H1 (cell line): ENCODE results near the gene RHBDF2. TPM values are rescaled to one million over a fixed set of nuclear protein-coding genes. Genes with fewer than 3 reads are reported as not detected.
A peak's percentile ranks its signal among the peaks of the same experiment; 100 is the strongest.

ENCODE experiments used
- CTCF ChIA-PET: fragments of 300-600 bp; sonication (Branson Sonifier 250); formaldehyde crosslinking; loops from one replicate; lab custom pipeline; 2021; ENCODE audit not compliant: partially characterized antibody; lab: Charles Lee
- POLR2A ChIA-PET: fragments of 300-600 bp; sonication (Branson Sonifier 250); formaldehyde crosslinking; loops from one replicate; lab custom pipeline; 2021; ENCODE audit warnings: inconsistent platforms; ENCODE audit not compliant: partially characterized antibody; lab: Charles Lee
- DNase-seq, 2 experiments: peaks; one replicate each; pipeline versions ENCODE4 v3.0.0 to v3.0.0-alpha.2; 2010 to 2022; ENCODE audit warnings: low spot score in 2 of 2, low read depth in 1 of 2, mixed read lengths in 1 of 2
- FAIRE-seq: peaks from 2 replicates; lab custom pipeline; 2011; peaks lifted over from hg19 to GRCh38; lab: Jason Lieb, UNC
- H2AFZ ChIP-seq: 2 replicates; pipeline ENCODE4 v1.8.1; 2012; ENCODE audit warnings: low read length, inconsistent platforms
- H2AK5ac ChIP-seq: 2 replicates; pipeline ENCODE4 v1.6.1; 2013; ENCODE audit warnings: low read depth, low read length
- H2BK120ac ChIP-seq: replicated peaks from 2 replicates; pipeline ENCODE3; 2013; ENCODE audit warnings: low read depth, low read length, inconsistent platforms
- H2BK12ac ChIP-seq: 2 replicates; pipeline ENCODE4 v1.6.1; 2013; ENCODE audit warnings: low read depth, low read length
- H2BK15ac ChIP-seq: 2 replicates; pipeline ENCODE4 v1.6.1; 2013; ENCODE audit warnings: low read length
- H2BK20ac ChIP-seq: 2 replicates; pipeline ENCODE4 v1.6.1; 2013; ENCODE audit warnings: low read length
- H2BK5ac ChIP-seq: 2 replicates; pipeline ENCODE4 v1.6.1; 2013; ENCODE audit warnings: low read depth, low read length
- H3K14ac ChIP-seq: 2 replicates; pipeline ENCODE4 v1.6.1; 2013; ENCODE audit warnings: inconsistent platforms; ENCODE audit not compliant: insufficient read length
- H3K18ac ChIP-seq: 2 replicates; pipeline ENCODE4 v1.6.1; 2013; ENCODE audit warnings: low read length; ENCODE audit errors: extremely low read depth
- H3K23ac ChIP-seq: 2 replicates; pipeline ENCODE4 v1.6.1; 2013; ENCODE audit warnings: inconsistent platforms; ENCODE audit not compliant: insufficient read length
- H3K23me2 ChIP-seq: 2 replicates; pipeline ENCODE4 v1.6.1; 2013; ENCODE audit warnings: low read depth, low read length
- H3K27ac ChIP-seq: 2 replicates; pipeline ENCODE4 v1.6.1; 2011; ENCODE audit warnings: low read depth, low read length, inconsistent platforms
- H3K27me3 ChIP-seq, 4 experiments: replicated peaks in 1 of 4; 1 replicate in 1 of 4; 2 replicates in 3 of 4; pipeline versions ENCODE4 v1.6.1 to v1.8.1; 2011 to 2013; ENCODE audit warnings: low read length in 3 of 4, mild to moderate bottlenecking in 3 of 4, inconsistent platforms in 2 of 4, mixed read lengths in 2 of 4, moderate library complexity in 1 of 4; ENCODE audit not compliant: control insufficient read depth in 3 of 4, insufficient read depth in 3 of 4; ENCODE audit errors: extremely low read depth in 1 of 4
- H3K36me3 ChIP-seq, 4 experiments: 2 replicates each; pipeline versions ENCODE4 v1.6.1 to v1.8.1; 2011 to 2013; ENCODE audit warnings: mild to moderate bottlenecking in 4 of 4, low read length in 3 of 4, moderate library complexity in 2 of 4, control low read depth in 1 of 4, inconsistent platforms in 1 of 4; ENCODE audit not compliant: insufficient read depth in 4 of 4, control insufficient read depth in 2 of 4
- H3K4ac ChIP-seq: replicated peaks from 2 replicates; pipeline ENCODE3; 2013; ENCODE audit warnings: low read length, low read depth, mixed read lengths, inconsistent platforms; ENCODE audit not compliant: insufficient read length
- H3K4me1 ChIP-seq, 4 experiments: replicated peaks in 1 of 4; 1 replicate in 1 of 4; 2 replicates in 3 of 4; pipeline versions ENCODE4 v1.6.1 to v1.8.1; 2011 to 2013; ENCODE audit warnings: low read length in 3 of 4, inconsistent platforms in 2 of 4, mixed read lengths in 1 of 4; ENCODE audit not compliant: insufficient read depth in 4 of 4, control insufficient read depth in 3 of 4
- H3K4me2 ChIP-seq, 2 experiments: 2 replicates each; pipeline versions ENCODE4 v1.6.1 to v1.8.1; 2011 to 2013; ENCODE audit warnings: low read depth in 2 of 2, low read length in 2 of 2, control low read depth in 1 of 2, inconsistent platforms in 1 of 2, mild to moderate bottlenecking in 1 of 2; ENCODE audit not compliant: insufficient read depth in 1 of 2
- H3K4me3 ChIP-seq, 4 experiments: fragments of 200-600, 300-600 bp in 1 of 4; sonication (generic), shearing (Covaris generic), sonication (Bioruptor Twin) in 1 of 4; 2 replicates each; pipeline versions ENCODE4 v1.5.1 to v1.8.1; 2011 to 2016; ENCODE audit warnings: low read length in 4 of 4, low read depth in 3 of 4, control low read depth in 2 of 4, inconsistent platforms in 2 of 4, mild to moderate bottlenecking in 2 of 4, mixed read lengths in 1 of 4, moderate library complexity in 1 of 4; ENCODE audit not compliant: insufficient read depth in 2 of 4; ENCODE audit errors: extremely low read depth in 1 of 4
- H3K56ac ChIP-seq: replicated peaks from 2 replicates; pipeline ENCODE3; 2013; ENCODE audit warnings: low read depth, mild to moderate bottlenecking, mixed read lengths, low read length, inconsistent platforms; ENCODE audit not compliant: insufficient read length
- H3K79me1 ChIP-seq: 2 replicates; pipeline ENCODE4 v1.6.1; 2013; ENCODE audit warnings: low read depth, low read length, control low read depth
- H3K79me2 ChIP-seq, 2 experiments: 2 replicates each; pipeline versions ENCODE4 v1.6.1 to v1.8.1; 2012 to 2013; ENCODE audit warnings: low read length in 2 of 2, mild to moderate bottlenecking in 2 of 2, inconsistent platforms in 1 of 2; ENCODE audit not compliant: insufficient read depth in 2 of 2, control insufficient read depth in 1 of 2
- H3K9ac ChIP-seq, 4 experiments: replicated peaks in 1 of 4; 1 replicate in 1 of 4; 2 replicates in 3 of 4; pipeline versions ENCODE4 v1.6.1 to v1.8.1; 2011 to 2013; ENCODE audit warnings: low read depth in 3 of 4, low read length in 3 of 4, control low read depth in 2 of 4, mild to moderate bottlenecking in 2 of 4, moderate library complexity in 2 of 4, inconsistent platforms in 1 of 4; ENCODE audit errors: extremely low read depth in 1 of 4
- H3K9me3 ChIP-seq, 2 experiments: 2 replicates each; pipeline versions ENCODE4 v1.6.1 to v1.8.1; 2012 to 2013; ENCODE audit warnings: mild to moderate bottlenecking in 2 of 2, moderate library complexity in 2 of 2, control low read depth in 1 of 2, inconsistent platforms in 1 of 2, low read depth in 1 of 2, low read length in 1 of 2, mixed read lengths in 1 of 2; ENCODE audit not compliant: insufficient read depth in 2 of 2
- H4K20me1 ChIP-seq, 2 experiments: replicated peaks in 1 of 2; 2 replicates each; pipeline versions ENCODE3 to v1.8.1; 2011 to 2013; ENCODE audit warnings: inconsistent platforms in 2 of 2, low read length in 2 of 2, mild to moderate bottlenecking in 1 of 2; ENCODE audit not compliant: insufficient read depth in 2 of 2, control insufficient read depth in 1 of 2
- H4K5ac ChIP-seq: 2 replicates; pipeline ENCODE4 v1.6.1; 2013; ENCODE audit warnings: low read length, low read depth, mixed read lengths, inconsistent platforms; ENCODE audit not compliant: insufficient read length
- H4K8ac ChIP-seq: 2 replicates; pipeline ENCODE4 v1.8.0; 2013; ENCODE audit warnings: mild to moderate bottlenecking, moderate library complexity, low read length, inconsistent platforms; ENCODE audit not compliant: insufficient read depth; ENCODE audit errors: extremely low read depth
- H4K91ac ChIP-seq: replicated peaks from 2 replicates; pipeline ENCODE3; 2013; ENCODE audit warnings: low read length, mixed read lengths, inconsistent platforms; ENCODE audit not compliant: insufficient read length
- CREB1 ChIP-seq: IDR thresholded peaks from 2 replicates; pipeline ENCODE4 v1.6.1; 2012; ENCODE audit warnings: inconsistent platforms
- HDAC2 ChIP-seq, 2 experiments: fragments of 300-600 bp in 1 of 2; sonication (generic) in 1 of 2; IDR thresholded peaks; 2 replicates each; pipeline ENCODE4 v1.6.1; 2011 to 2012; ENCODE audit warnings: low read depth in 2 of 2, low read length in 2 of 2, mild to moderate bottlenecking in 2 of 2, moderate library complexity in 2 of 2, borderline replicate concordance in 1 of 2, inconsistent platforms in 1 of 2
- RNF2 ChIP-seq: fragments of 200-900, 300-1000 bp; sonication (generic); IDR thresholded peaks from 2 replicates; pipeline ENCODE4 v1.7.1; 2016; ENCODE audit warnings: borderline replicate concordance, low read depth, mild to moderate bottlenecking, antibody characterized with exemption, low read length; ENCODE audit not compliant: poor library complexity, severe bottlenecking; ENCODE audit errors: missing control alignments
- SP1 ChIP-seq: IDR thresholded peaks from 2 replicates; pipeline ENCODE4 v1.6.1; 2011; ENCODE audit warnings: low read depth, low read length
- WGBS, 2 experiments: shearing (Covaris generic) in 1 of 2; methylation state at CpG; one replicate each; pipeline versions ENCODE4 v1.1.6 to v1.1.7; 2013 to 2015; ENCODE audit warnings: low lambda C conversion rate in 2 of 2, mixed read lengths in 2 of 2, inconsistent platforms in 1 of 2, low coverage in 1 of 2, missing lambda C conversion rate in 1 of 2; ENCODE audit not compliant: insufficient replicate concordance in 2 of 2, insufficient coverage in 1 of 2, insufficient read length in 1 of 2; ENCODE audit errors: extremely low coverage in 1 of 2, missing lambda C conversion rate in 1 of 2; 5-methylcytosine and 5-hydroxymethylcytosine counted together
- polyA plus RNA-seq, 7 experiments: library from polyadenylated mRNA; depleted of rRNA in 3 of 7; stranded (reverse) in 5 of 7; unstranded in 2 of 7; fragments of >200 nt in 5 of 7; fragments of 200-250 nt in 2 of 7; gene quantifications; 1 replicate in 5 of 7; 2 replicates in 1 of 7; 4 replicates in 1 of 7; pipeline versions ENCODE4 v1.2.1 to v1.2.3, GENCODE V29; 2011 to 2013; ENCODE audit warnings: missing spikeins in 2 of 7, mixed read lengths in 2 of 7
- total RNA-seq: library from RNA; stranded (reverse); fragmentation: NEBNext Ultra II Directional; extraction: Animal tissue kit (Norgen Biotek cat#: 25700); gene quantifications from 2 replicates; pipeline ENCODE4 v1.2.1, GENCODE V29; 2021

Gene RHBDF2
- total and polyA plus RNA-seq, 2 of the 8 experiments (the other 6 are each of a cell fraction or from before 2014, with no cell fraction given): 21.2 to 25.9 TPM

DNA sequence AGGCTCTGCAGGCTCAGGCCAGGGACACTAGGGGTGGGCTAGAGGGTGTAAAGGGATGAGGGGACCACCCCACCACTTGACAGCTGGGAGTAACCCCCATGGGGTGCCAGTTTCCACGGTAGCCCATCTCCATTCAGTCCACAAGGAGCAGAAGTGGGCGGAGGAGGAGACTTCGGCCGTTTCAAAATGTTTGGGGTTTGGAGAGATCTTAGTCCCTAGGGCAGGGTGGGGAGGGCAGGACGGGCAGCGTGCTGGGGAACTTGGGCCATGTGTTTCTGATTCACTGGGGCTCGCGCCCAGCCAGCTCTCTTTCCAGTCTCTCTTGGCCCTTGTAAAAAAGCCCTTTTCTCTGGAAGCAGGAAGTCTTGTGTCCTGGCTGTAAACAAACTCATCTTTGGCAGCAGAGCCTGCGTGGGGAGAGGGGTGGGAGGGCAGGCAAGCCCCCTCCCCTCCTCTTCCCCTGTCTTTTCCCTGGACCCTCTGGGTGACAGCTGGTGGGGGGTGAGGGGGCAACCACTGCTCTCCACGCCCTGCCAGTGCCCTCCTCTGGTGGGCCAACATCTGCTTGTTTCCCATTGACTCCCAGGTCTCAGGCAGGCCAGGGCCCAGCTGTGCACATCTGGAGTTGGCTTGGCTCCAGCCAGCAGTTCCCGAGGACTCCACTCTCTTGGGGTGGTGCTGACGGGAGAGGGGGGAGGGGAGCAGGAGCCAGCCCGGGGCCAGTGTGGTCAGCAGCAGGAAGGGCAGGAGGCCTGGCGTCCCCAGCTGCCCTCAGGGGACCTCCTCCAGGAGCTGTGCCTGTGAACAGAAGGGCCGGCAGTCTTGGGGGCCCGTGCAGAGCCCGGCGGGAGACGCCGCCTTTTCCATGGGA is 28.2 kb upstream of the RHBDF2 start:
- Histone ChIP-seq H3K23me2 (no peaks in the 10 kb centered on the region), H3K36me3 (no peaks in the 10 kb centered on the region), H2AK5ac (no peak overlapping the region), H3K4ac (no peak overlapping the region), H3K79me2 (no peaks in the 10 kb centered on the region), H3K4me2 (peak overlapping the region in 1 of 2 experiments; percentile 24; a peak in 1 of 4 replicates), H3K9me3 (no peaks in the 10 kb centered on the region), H3K56ac (no peak overlapping the region), H3K27ac (no peak overlapping the region), H2BK12ac (peak overlapping the region; percentile 39; the same call in 1 of the 2 replicates), H4K20me1 (no peaks in the 10 kb centered on the region), H2BK5ac (no peak overlapping the region), H2AFZ (no peak overlapping the region), H3K18ac (peak overlapping the region; percentile 60), H3K4me1 (peaks cover 0 to 29% (median 22%) of the 10 kb centered on the region in 4 experiments; a peak in 6 of 7 replicates), H4K8ac (0 out of 2 replicates have a peak overlapping the region, but pooled peaks have one; percentile 35), H3K14ac (no peak overlapping the region), H3K4me3 (no peak overlapping the region), H3K27me3 (no peaks in the 10 kb centered on the region; a peak in 1 of 7 replicates), H2BK15ac (0 out of 2 replicates have a peak overlapping the region, but pooled peaks have one; percentile 25), H4K5ac (no peak overlapping the region), H3K9ac (no peak overlapping the region), H2BK120ac (no peak overlapping the region), H3K79me1 (no peaks in the 10 kb centered on the region; the same call in 1 of the 2 replicates), H4K91ac (peak overlapping the region; percentile 2), H2BK20ac (no peak overlapping the region), H3K23ac (no peak overlapping the region)
- POLR2A ChIA-PET: interaction anchor here (0.7 to 5.1 kb wide), 4 partner anchors 10 to 38 kb away, joined by 3 to 30 read pairs (median 6); partner anchors contain the start of gene PRCD
- CTCF ChIA-PET: interaction anchor here (0.8 to 4.9 kb wide), 15 partner anchors 7 to 152 kb away, joined by 3 to 41 read pairs (median 8); partner anchors contain the start of genes AANAT and PRCD
- FAIRE-seq: no peak
- WGBS, 2 experiments: 81% methylated on average over 14 of the region's 20 CpGs; no CpG with 5 or more reads in 1 of the 2 experiments
- peak in 1 of 2 experiments; percentile 57 for DNase-seq
- TF ChIP-seq SP1 (no peak), HDAC2 (IDR thresholded peaks at IDR 0.05; ENCODE audit: borderline replicate concordance in 1 of 2, low read depth in 2 of 2, low read length in 2 of 2) (no peak), RNF2 (no peak), CREB1 (no peak)
